HL-60/S4 treated with phorbol 12-myristate 13-acetate at 8.2 ng/mL for 4 days and 3 days (cell line): ENCODE data around the gene WDR37.
"Not testable (repeated sequence)": the region's sequence is repeated elsewhere in the genome, so short reads cannot be mapped to it uniquely, and the experiment has no call there.

ENCODE experiments used
- in situ Hi-C: fragments of 300-500 bp; cut with MboI; formaldehyde crosslinking; loops from 2 replicates; pipeline ENCODE4 v1.15.0; 2022; ENCODE audit warnings: low sequenced_read_pairs

The WDR37 gene

DNA sequence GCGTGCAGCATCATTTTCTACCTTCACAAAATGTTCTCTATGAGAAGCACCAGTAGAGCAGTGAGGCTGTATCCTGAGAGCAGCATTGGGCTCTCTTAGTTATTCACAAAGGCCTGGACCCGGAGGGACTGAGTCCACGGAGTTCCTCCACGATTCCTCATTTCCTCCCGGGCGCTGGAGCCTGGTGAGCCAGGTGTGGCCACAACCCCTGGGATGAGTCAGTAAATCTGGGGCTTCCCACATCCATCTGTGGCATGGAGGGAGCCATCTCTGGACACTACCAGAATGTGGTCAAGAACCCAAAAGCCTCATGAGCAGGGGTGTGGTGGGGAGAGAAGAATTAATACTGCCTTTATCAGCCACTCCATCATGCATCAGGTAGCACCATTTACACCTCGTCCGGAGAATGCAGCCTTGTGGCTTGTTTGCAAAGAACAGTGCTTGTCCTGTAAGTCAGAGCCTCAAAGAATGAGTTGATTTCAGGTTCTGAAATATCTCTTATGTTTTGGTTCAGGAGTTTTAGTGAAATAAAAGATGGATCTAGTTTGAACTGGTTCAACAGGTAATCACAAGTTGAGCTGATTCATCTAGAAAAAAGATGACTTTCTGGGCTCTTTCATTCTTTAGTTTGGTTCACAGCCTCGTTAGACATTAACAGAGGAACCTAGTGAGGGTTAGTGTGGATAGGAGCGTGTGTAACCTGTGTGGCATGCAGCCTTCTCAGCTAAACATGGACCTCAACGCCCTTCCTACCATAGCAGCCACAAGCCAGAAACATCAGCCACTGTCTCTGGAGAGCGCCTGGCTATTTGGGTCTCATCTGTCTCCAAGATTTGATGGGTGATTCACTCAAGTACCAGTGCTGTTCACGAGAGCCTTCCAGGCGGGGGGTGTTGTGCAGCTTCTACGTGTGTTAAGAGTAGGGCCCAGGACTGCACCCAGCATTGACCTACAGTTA lies 95.2 kb downstream of the WDR37 start:
- in situ Hi-C loops = no loop called here

DNA sequence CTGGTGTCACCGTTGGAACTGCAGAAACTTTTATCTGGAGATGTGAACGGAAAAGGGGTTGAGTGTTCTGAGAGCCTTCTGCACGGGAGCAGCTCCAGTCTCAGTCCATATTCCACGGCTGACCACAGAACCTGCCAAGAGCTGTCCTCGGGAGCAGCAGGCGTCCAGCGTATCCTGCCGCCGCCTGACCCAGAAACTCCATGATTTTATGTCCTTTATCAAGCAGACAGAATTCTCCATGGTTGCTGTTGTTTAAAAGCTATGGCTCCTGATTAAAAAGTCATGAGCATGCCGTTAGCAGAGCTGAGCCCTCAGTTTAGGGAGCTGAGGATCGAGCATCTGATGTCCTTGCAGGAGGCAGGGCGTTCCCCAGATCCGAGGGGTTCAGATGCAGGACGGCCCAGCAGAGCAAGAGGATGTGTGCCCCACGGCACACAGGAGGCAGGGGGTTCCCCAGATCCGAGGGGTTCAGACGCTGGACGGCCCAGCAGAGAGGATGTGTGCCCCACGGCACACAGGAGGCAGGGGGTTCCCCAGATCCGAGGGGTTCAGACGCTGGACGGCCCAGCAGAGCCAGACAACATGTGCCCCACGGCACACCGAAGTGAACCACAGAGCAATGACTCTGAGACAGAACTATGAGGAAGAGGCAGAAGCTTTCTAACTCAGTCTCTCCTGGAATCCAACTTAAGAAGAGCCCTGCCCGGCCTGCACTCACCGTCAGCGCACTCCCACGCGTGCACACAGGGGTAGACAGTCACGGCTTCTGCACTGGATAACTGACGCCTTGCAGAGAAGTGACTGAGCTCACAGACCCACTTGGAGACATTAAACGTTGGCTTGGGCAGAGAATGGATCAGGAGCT lies 96.4 kb downstream of the WDR37 start:
- in situ Hi-C loops = no loop called here

DNA sequence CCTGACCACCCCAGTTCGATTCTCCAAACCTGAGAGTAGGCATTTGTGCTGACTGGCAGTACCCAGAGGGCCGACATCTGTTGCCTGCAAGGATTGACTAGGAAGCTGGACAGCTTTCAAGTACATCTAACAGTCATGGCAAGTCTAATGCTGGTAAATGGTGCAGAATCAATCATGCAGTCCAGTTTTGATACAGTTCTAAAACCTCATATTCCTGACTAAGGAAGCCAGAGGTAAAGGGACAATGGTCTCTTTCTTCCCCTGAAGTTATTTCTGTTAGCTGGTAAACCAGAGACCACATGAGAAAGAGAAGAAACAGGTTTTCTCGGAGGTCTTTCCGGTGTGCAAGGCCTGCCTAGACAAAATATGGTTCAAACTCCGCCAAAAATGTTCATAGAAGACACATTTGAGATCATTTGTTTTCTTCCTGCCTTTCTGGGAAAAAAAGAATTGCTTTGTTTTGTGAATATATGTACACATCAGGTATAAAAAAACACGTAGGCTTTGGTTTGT lies 97.1 kb downstream of the WDR37 start:
- in situ Hi-C loops = no loop called here

DNA sequence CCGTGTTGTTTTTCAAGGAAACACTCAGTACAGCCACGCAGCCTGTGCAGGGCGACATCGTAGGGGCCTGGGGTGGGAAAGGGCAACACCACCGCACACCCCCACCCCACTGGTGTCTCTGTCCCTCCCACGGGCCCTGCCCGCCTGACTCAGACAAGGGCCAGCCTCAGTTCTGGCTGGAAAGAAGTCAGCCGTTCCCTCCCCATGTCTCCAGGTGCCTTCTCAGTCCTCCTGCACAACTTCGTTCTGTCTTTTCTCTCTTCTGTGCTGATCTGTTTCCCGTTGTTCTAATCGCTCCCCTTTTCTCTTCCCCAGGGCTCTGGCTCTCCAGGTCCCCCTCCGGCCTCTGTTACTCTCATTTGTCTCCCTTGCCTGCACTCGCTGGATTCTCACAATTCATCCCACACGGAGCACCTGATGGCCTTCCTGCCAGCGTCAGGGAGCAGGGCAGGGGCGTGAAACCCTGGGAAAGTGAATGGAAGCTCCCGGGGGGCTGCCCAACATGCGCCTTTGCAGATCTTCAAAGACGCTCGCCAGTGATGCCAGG lies 97.7 kb downstream of the WDR37 start:
- in situ Hi-C loops = no loop called here

DNA sequence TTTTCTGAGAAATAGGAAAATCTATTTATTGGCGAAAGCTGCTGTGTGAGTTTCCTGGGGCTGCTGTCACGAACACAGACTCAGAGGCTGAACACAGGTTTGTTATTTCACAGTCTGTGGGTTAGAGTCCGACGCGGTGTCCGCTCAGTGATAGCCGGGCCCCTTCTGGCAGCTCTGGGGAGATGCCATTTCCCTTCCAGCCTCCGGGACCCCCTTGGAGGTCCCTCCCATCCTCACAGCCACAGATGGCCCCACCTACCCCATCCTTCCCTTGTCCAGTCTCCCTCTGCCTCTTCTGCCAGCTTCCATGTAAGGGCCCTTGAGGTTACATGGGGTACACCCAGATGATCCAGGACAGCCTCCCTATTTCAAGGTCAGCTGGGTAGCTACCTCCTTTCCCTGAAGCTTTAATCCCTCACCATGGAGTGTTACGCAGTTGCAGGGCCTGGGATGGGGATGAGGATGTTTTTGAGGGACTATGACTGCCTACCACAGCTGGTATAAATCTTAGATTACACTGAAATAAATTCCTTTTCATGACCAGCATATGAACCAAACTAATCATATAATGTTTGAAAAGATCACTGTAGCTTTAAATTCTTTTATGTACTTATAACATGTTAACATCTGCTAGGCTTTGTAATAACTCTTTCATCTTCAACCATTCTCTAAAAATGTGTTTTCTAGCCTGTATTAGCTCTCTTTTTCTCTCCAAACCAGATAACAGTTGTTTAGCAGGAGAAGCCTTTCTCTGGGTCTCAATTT lies 98.5 kb downstream of the WDR37 start:
- in situ Hi-C loops = no loop called here

DNA sequence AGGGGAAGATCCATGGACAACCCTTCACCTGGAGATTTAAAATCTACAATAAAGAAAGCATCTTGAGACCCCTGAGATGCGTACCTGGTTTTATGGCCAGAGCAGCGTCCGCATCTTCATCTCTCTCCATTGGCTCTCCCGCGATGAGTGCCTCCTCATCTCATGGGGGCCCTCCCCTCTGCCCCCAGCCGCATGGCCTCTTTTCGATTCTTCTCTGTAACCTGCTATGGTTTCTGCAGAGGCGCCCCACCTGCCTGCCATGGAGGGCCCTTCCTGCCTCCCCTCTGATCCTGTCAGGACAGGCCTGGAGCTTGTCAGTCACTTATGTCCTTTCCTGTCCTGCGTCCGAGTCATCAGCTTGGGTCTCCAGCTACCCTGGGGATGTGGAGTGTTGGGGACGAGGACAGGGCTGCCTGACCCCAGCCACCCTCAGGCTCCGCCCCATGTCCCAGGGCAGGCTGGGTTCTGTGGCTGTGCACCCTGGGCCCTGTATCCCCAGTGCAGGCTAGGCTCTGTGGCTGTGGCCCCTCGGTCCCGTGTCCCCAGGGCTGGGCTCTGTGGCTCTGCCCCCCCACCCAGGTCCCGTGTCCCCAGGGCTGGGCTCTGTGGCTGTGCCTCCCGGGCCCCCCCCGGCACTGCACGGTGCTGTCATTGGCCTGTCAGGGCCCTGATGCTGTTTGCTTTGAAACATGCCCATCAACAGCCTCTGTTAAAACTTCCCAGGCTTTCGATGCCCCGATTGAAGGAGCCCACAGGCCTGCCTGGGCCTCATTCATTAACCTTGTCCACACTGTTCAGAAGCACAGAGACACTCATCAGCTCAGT lies 99.8 kb downstream of the WDR37 start:
- in situ Hi-C loops = no loop called here

DNA sequence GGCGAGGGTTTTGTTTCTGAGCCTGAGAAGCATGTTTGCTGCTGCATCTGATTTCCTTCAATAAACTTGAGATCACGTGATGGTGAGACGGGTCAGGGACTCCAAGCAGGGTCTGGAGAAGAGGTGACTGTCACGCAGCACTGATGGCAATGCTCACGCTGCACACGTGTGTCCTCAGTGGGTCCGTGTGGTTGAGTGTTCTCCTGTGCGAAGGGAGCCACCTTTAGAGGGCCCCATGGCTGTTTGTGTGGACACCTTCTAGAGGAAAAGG lies 100.4 kb downstream of the WDR37 start:
- in situ Hi-C loops = no loop called here

DNA sequence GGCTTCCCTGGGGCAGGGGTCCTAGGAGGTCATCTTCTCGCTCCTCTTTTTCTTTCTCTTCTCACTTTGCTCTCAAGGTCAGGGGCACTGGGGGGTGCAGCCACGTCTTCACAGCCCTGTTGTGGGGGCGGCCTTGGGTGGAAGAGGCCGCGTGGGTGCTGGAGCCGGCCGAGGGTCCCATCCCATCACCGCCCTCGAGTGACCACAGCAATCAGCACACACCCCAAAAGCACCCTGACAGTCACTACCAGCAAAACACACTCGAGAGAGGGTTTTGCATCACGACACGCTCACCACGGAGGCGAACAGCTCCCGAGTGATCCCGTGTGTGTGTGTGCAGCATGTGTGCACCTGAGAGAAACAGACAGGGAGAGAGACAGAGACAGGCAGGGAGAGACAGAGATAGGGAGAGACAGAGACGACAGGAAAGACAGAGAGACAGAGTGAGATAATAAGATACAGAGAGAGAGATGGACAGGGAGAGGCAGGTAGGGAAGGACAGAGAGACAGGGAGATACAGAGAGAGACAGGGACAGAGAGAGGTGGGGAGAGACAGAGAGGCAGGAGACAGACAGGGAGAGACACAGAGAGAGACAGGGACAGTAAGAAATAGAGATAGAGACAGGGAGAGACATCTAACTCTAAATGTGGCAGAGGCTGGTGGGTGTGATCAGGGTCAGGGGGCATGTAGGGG lies 100.9 kb downstream of the WDR37 start:
- in situ Hi-C loops = no loop called here

DNA sequence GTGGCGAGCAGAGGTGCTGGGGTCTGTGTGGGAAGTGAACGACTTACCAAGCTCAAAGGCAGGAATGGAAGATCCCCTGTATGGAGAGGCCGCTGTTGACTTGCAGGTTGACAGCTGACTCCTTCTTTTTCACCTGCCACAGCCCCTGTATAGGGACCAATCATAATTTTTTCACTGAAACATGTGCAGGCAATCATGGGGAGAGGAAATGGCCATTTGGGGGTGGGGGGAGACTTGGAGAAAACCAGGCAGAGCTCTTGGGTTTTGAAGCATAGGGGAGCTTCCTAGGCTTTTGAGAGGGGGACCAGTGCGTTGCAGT lies 101.4 kb downstream of the WDR37 start:
- in situ Hi-C loops = no loop called here

DNA sequence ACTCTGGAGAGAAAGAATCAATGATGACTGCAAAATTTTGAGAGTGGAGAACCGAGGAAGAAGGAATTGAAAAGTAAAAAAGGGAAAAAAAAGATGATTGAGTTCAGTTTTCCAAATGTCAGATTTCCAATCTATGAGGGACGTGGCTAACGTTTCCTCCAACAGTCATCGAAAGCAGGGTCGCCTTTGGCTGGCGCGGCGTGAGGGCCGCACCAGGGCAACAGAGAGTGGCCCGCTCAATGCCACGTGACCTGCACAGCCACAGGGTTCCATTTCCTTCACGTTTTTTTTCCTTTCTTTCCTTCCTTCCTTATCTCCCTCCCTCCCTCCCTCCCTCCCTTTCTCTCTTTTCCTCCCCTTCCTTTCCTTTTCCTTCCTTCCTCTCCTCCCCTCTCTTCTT lies 101.9 kb downstream of the WDR37 start:
- in situ Hi-C loops = no loop called here

DNA sequence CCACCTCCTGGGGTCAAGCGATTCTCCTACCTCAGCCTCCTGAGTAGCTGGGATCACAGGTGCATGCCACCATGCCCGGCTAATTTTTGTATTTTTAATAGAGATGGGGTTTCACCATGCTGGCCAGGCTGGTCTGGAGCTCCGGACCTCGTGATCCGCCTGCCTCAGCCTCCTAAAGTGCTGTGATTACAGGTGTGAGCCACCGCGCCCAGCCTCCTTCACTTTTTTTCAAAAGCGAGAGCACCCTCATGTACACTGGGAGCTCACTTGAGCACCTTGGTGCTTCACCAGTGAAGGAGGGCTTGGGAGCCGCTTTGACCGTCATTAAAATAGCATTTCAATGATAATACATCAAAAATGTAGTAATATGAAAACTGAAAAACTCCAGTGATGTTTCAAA lies 102.4 kb downstream of the WDR37 start:
- in situ Hi-C loops = not testable (repeated sequence)

DNA sequence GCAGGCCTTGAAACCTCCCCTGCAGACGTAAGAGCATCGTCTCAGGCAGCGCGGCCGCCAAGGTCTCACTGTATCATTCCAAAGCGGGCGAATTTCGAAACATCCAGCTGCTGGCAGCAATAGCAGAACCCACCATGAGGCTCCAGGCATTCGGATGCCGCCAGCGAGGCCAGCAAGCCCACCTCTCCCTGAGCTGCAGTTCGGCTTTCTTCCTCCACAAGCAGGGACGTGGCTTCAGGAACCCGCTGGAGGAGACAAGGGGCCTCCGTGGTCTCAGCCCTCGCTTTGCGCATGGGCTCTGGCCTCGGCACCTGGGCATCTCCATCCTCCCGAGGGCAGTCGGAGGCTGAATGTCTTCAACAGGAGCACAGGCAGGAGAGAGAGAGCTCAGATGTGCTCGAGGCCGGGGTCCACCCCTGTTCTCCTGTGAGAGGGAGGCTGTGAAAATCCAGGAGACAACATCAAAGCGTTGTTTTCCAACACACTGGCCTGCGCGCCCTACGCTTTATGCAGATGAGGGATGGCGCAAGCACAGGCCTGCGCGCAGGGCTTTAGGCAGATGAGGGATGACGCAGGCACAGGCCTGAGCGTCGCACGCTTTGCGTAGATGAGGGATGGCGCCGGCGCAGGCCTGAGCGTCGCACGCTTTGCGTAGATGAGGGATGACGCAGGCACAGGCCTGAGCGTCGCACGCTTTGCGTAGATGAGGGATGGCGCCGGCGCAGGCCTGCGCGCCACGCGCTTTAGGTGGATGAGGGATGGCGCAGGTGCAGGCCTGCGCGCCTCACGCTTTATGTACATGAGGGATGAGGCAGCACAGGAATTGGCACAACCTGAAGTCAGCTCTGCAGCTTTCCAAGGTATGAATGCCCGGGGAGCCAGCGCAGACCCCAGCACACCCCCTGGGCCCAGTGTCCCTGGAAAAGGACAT lies 103.2 kb downstream of the WDR37 start:
- in situ Hi-C loops = no loop called here

DNA sequence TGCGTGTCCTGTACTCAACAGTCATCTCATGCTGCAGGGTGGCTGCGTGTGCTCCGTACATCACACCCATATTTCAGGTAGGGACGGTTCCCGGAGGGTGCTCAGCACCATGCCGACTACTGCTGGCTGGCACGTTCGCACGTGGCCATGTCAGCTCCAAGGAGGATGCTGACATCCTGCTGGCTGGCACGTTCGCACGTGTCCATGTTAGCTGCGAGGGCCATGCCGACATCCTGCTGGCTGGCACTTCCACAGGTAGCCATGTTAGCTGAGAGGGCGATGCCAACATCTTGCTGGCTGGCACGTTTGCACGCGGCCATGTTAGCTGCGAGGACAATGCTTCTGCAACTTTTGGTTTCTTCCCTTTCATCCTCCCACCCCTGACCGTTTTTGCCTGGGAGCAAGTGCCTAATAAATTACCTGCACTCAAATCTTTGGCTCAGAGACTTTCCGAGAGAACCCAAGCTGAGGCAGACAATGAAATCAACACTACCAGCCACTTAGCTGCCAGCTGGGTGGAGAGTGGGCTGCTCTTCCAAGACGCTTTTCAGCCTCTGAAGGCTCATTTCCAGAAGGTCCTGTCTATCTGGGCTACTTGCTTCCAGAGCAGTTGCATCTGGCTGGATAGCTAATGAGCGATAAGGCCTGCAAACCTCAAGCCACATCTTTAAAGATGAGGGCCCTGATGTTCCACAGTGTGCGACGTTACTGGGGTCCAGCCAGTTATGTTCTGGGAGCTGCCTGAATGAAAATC lies 104.6 kb downstream of the WDR37 start:
- in situ Hi-C loops = no loop called here

DNA sequence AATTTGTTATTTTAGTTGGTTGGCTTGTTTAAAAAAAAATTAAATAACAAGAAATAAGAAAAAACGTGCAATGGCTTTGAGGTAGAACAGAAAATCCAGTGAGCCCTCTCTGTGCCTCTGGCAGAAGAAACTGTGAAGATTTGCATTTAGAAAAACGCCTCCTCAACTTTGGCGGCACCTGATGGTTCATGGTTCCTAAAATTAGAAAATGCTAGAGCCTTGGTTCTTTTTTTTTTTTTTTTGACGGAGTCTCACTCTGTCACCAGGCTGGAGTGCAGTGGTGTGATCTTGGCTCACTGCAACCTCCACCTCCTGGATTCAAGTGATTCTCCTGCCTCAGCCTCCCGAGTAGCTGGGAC lies 105.1 kb downstream of the WDR37 start:
- in situ Hi-C loops = not testable (repeated sequence)

DNA sequence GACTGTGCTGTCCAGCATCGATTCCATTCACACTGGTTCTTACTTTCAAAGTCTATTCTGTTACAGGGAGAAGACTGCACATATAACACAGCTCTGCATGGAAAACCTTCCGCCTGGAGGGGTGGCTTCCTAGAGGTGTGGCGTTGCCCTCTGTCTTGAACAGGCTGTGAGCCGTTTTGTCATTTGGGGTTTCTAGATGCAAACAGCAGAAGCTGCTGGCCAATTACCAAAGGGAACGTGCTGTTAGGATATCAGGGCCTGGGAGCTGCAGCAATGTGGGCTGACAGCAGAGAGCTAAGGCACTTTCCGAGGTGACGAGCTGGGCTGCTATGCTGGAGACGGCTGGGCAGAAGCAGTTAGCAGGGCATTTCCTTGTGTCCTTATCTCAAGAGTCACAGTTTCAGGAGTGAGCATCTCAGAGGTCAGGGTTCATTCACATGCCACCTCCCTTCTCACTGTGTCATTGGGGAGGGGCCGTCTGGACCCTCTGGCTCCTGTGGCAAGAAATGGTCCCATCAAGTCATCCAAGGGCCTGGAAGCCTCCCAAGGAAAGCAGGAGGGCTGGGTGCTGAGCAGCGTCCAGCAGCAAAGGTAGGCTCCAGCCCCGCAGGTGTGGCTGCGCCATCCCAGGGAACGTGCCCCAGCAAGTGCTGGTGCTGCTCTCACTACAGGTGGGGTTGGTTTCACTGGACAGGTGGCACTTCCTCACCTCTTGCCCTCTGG lies 106.5 kb downstream of the WDR37 start:
- in situ Hi-C loops = no loop called here

DNA sequence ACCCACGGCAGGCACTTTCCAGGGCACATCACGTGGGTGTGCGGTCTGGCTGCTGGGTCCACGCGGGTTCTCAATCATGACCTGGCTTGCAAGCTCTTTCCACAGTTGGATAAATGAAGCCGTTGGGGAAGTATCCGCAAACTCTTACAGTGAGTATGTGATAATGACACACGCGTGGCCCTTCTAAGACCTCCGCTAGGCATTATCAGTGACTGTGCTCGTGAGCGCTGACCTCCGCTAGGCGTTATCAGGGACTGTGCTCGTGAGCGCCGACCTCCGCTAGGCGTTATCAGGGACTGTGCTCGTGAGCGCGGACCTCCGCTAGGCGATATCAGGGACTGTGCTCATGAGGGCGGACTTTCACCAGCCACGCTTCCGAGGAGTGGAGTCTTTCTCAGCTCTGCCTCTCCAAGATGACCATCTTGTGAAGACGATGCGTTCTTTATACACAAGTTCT lies 107.0 kb downstream of the WDR37 start:
- in situ Hi-C loops = no loop called here

DNA sequence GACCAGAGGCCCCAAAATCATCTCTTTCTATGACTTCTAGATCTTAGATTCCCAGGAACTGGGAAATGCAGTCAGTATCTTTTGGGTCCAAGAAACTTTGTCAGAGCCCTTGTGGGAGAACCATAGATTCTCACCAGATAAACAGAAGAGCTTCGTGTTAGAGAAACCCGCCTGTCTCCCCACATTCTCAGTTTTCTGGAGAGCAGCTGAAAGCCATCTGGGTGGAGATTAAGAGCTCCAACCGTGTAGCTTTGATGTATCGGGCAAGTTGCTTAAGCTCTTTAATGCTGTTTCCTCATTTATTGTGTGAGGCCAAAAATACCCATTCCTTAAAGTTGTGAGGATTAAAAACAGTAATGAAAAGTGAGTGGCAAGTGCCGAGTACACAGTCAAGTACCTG lies 107.6 kb downstream of the WDR37 start:
- in situ Hi-C loops = no loop called here
